A172 (cell line): ENCODE data around the gene PDIA2. TPM values are rescaled to one million over a fixed set of nuclear protein-coding genes. Genes with fewer than 3 reads are reported as not detected.
"Not testable (repeated sequence)": the region's sequence is repeated elsewhere in the genome, so short reads cannot be mapped to it uniquely, and the experiment has no call there.

Experiments used
- DNase-seq: peaks from one replicate; pipeline ENCODE4 v3.0.0-alpha.2; 2015; ENCODE audit warnings: low spot score
- total RNA-seq: library from RNA; depleted of rRNA; stranded (reverse); fragments of >200 nt; shearing (Covaris generic); gene quantifications from 2 replicates; pipeline ENCODE4 v1.2.3, GENCODE V29; 2014

Gene PDIA2
- total RNA-seq, 1 experiment from 2014 or later: 0.41 TPM

- DNase-seq: no peak
Observed at GRCh38 chr16:263182-263774, 19.7 kb upstream of the PDIA2 start.

- no peak for DNase-seq
Observed at GRCh38 chr16:263944-264343, 19.0 kb upstream of the PDIA2 start.

- no peak for DNase-seq
Observed at GRCh38 chr16:264440-264951, 18.5 kb upstream of the PDIA2 start.

GRCh38 chr16:265002-265529 lies 17.9 kb upstream of the PDIA2 start:
- DNase-seq: no peak

GRCh38 chr16:265711-266110 lies 17.3 kb upstream of the PDIA2 start:
- no peak for DNase-seq

- no peak for DNase-seq
Observed at GRCh38 chr16:266258-267164, 16.5 kb upstream of the PDIA2 start.

- DNase-seq: not testable (repeated sequence)
Observed at GRCh38 chr16:267562-267961, 15.4 kb upstream of the PDIA2 start.

- no peak for DNase-seq
Observed at GRCh38 chr16:268141-269053, 14.6 kb upstream of the PDIA2 start.

- no peak for DNase-seq
Observed at GRCh38 chr16:269061-269796, 13.7 kb upstream of the PDIA2 start.

- no peak for DNase-seq
Observed at GRCh38 chr16:270381-271255, 12.3 kb upstream of the PDIA2 start.

GRCh38 chr16:272633-273546 lies 10.1 kb upstream of the PDIA2 start:
- DNase-seq: no peak

GRCh38 chr16:273547-274421 lies 9.2 kb upstream of the PDIA2 start:
- no peak for DNase-seq

GRCh38 chr16:275041-275641 lies 7.8 kb upstream of the PDIA2 start:
- DNase-seq: no peak

- DNase-seq: no peak
Observed at GRCh38 chr16:275786-276232, 7.2 kb upstream of the PDIA2 start, which contains the start of gene RGS11. Gene RGS11 (minus strand): TSS chr16:275944. CDS start chr16:275911, 33 bp downstream.

GRCh38 chr16:276426-277077 lies 6.4 kb upstream of the PDIA2 start:
- DNase-seq: no peak

- DNase-seq: peak; percentile 83
Observed at GRCh38 chr16:278863-279366, 4.0 kb upstream of the PDIA2 start.
